Glomerular visceral epithelial cell (primary cell): Measurements from ENCODE around the gene KRT73.

Source experiments
- DNase-seq: peaks from one replicate; pipeline ENCODE4 v3.0.0-alpha.2; 2016; ENCODE audit errors: extremely low spot score

The KRT73 gene

GRCh38 chr12:52618216-52618615 lies at the start of gene KRT73:
Gene KRT73 (minus strand): TSS chr12:52618559. CDS start chr12:52618524, 35 bp downstream.
- no peak for DNase-seq

- no peak for DNase-seq
Observed at GRCh38 chr12:52667931-52668330, 49.6 kb upstream of the KRT73 start.

- DNase-seq = no peak
Observed at GRCh38 chr12:52667509-52667908, 49.1 kb upstream of the KRT73 start.

- DNase-seq = no peak
Observed at GRCh38 chr12:52666471-52666870, 48.1 kb upstream of the KRT73 start.

GRCh38 chr12:52663420-52663819 lies 45.1 kb upstream of the KRT73 start:
- no peak for DNase-seq

GRCh38 chr12:52662918-52663229 lies 44.5 kb upstream of the KRT73 start:
- no peak for DNase-seq

- no peak for DNase-seq
Observed at GRCh38 chr12:52662093-52662917, 43.9 kb upstream of the KRT73 start.

- DNase-seq = no peak
Observed at GRCh38 chr12:52661668-52662067, 43.3 kb upstream of the KRT73 start.

GRCh38 chr12:52660934-52661499 lies 42.7 kb upstream of the KRT73 start:
- no peak for DNase-seq

GRCh38 chr12:52659951-52660350 lies 41.6 kb upstream of the KRT73 start:
- no peak for DNase-seq

- DNase-seq = no peak
Observed at GRCh38 chr12:52659395-52659794, 41.0 kb upstream of the KRT73 start.

- no peak for DNase-seq
Observed at GRCh38 chr12:52658196-52658595, 39.8 kb upstream of the KRT73 start.

GRCh38 chr12:52657250-52657902 lies 39.0 kb upstream of the KRT73 start:
- DNase-seq = no peak

GRCh38 chr12:52656616-52657015 lies 38.3 kb upstream of the KRT73 start:
- DNase-seq = no peak

- DNase-seq = no peak
Observed at GRCh38 chr12:52655720-52656124, 37.4 kb upstream of the KRT73 start.

GRCh38 chr12:52655251-52655650 lies 36.9 kb upstream of the KRT73 start:
- no peak for DNase-seq

- DNase-seq = no peak
Observed at GRCh38 chr12:52651726-52652261, 33.4 kb upstream of the KRT73 start, which contains the start of gene KRT2. Gene KRT2 (minus strand): TSS chr12:52652211. CDS start chr12:52652142, 69 bp downstream.

GRCh38 chr12:52650520-52651081 lies 32.2 kb upstream of the KRT73 start:
- DNase-seq = peak; percentile 56

GRCh38 chr12:52649066-52649465 lies 30.7 kb upstream of the KRT73 start:
- no peak for DNase-seq

- DNase-seq = no peak
Observed at GRCh38 chr12:52648012-52648550, 29.7 kb upstream of the KRT73 start.

GRCh38 chr12:52647601-52648000 lies 29.2 kb upstream of the KRT73 start:
- DNase-seq = no peak

- no peak for DNase-seq
Observed at GRCh38 chr12:52646613-52647012, 28.3 kb upstream of the KRT73 start.
